AG09309 (cell line): ENCODE results near the gene MAP3K14.

Experiments
- DNase-seq: peaks from one replicate; pipeline ENCODE4 v3.0.0-alpha.2; 2010; ENCODE audit warnings: low read depth
- H3K4me3 ChIP-seq: 2 replicates; pipeline ENCODE4 v1.5.1; 2011; ENCODE audit warnings: mild to moderate bottlenecking, low read depth, low read length, moderate library complexity; ENCODE audit not compliant: control insufficient read depth
- CTCF ChIP-seq: IDR thresholded peaks from 2 replicates; pipeline ENCODE4 v1.5.1; 2011; ENCODE audit warnings: mild to moderate bottlenecking, low read depth, low read length, inconsistent platforms; ENCODE audit not compliant: insufficient read depth, control insufficient read depth; ENCODE audit errors: missing control alignments

MAP3K14 gene

GRCh38 chr17:45301674-45302073, 15.1 kb downstream of the MAP3K14 start:
- DNase-seq = no peak
- TF ChIP-seq CTCF = no peak
- no peak overlapping the region for H3K4me3 ChIP-seq

GRCh38 chr17:45300060-45300751, 16.6 kb downstream of the MAP3K14 start:
- no peak for DNase-seq
- no peak for TF ChIP-seq CTCF
- no peak overlapping the region for H3K4me3 ChIP-seq

DNA sequence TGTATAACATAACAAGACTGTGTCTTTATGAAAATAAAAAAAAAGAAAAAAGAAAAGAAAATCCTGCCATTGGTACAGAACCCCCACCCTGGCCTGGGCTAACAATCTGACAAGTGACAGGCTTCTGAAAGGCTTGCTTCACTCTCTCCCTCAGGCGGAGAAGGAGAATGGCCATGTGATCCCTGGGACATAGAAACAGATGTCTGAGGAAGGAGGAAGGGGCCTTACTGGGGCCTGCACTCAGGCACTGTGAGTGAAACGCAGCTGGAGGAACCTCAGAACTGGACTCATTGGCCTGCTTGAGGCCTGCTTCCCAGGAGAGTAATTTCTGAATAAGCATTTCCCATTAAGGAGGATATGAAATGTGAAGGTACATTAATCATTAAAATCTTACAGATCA, 17.5 kb downstream of the MAP3K14 start:
- TF ChIP-seq CTCF = no peak
- no peak for DNase-seq
- H3K4me3 ChIP-seq = no peak overlapping the region

- H3K4me3 ChIP-seq = no peak overlapping the region
- no peak for TF ChIP-seq CTCF
- DNase-seq = no peak
Measured at GRCh38 chr17:45298546-45299285, 18.1 kb downstream of the MAP3K14 start.

DNA sequence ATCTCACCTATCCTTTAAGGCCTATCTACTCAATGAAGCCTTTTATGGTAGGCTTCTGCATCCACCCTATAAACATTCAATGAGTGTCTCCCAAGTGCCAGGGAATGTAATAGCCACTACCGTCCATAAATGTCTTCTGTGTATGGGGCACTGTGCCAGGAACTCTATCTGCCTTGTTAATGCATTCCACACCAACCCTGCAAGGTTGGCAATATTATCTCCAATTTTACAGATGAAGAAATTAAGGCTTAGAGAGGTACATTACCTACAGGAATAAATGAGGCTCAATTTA, 20.0 kb downstream of the MAP3K14 start:
- TF ChIP-seq CTCF = no peak
- no peak for DNase-seq
- H3K4me3 ChIP-seq = no peak overlapping the region

- DNase-seq = no peak
- TF ChIP-seq CTCF = no peak
- no peak overlapping the region for H3K4me3 ChIP-seq
Measured at GRCh38 chr17:45296003-45296832, 20.6 kb downstream of the MAP3K14 start.
